ENCODE measurements around the gene EDEM2.

GRCh38 chr20:35091816-35092523 is 55.2 kb downstream of the EDEM2 start:
- TF ChIP-seq, protein P1, sequence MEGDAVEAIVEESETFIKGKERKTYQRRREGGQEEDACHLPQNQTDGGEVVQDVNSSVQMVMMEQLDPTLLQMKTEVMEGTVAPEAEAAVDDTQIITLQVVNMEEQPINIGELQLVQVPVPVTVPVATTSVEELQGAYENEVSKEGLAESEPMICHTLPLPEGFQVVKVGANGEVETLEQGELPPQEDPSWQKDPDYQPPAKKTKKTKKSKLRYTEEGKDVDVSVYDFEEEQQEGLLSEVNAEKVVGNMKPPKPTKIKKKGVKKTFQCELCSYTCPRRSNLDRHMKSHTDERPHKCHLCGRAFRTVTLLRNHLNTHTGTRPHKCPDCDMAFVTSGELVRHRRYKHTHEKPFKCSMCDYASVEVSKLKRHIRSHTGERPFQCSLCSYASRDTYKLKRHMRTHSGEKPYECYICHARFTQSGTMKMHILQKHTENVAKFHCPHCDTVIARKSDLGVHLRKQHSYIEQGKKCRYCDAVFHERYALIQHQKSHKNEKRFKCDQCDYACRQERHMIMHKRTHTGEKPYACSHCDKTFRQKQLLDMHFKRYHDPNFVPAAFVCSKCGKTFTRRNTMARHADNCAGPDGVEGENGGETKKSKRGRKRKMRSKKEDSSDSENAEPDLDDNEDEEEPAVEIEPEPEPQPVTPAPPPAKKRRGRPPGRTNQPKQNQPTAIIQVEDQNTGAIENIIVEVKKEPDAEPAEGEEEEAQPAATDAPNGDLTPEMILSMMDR (IDR thresholded peaks at IDR 0.05; ENCODE audit: insufficient read depth, low read depth, low read length): no peak
- TF ChIP-seq EZH2 (IDR thresholded peaks at IDR 0.05; ENCODE audit: insufficient read depth, low read length): no peak
